AG09309 (cell line): ENCODE results near the gene LAMTOR1.

Experiments used
- DNase-seq: peaks from one replicate; pipeline ENCODE4 v3.0.0-alpha.2; 2010; ENCODE audit warnings: low read depth
- H3K4me3 ChIP-seq: 2 replicates; pipeline ENCODE4 v1.5.1; 2011; ENCODE audit warnings: mild to moderate bottlenecking, low read depth, low read length, moderate library complexity; ENCODE audit not compliant: control insufficient read depth
- CTCF ChIP-seq: IDR thresholded peaks from 2 replicates; pipeline ENCODE4 v1.5.1; 2011; ENCODE audit warnings: mild to moderate bottlenecking, low read depth, low read length, inconsistent platforms; ENCODE audit not compliant: insufficient read depth, control insufficient read depth; ENCODE audit errors: missing control alignments

LAMTOR1 gene

GRCh38 chr11:72072348-72072747 lies 30.7 kb downstream of the LAMTOR1 start:
- TF ChIP-seq CTCF: no peak
- H3K4me3 ChIP-seq: no peak overlapping the region
- DNase-seq: peak; percentile 17

GRCh38 chr11:72070491-72070890 lies 32.6 kb downstream of the LAMTOR1 start:
- no peak for TF ChIP-seq CTCF
- H3K4me3 ChIP-seq: no peak overlapping the region
- no peak for DNase-seq

GRCh38 chr11:72069787-72070251 lies 33.3 kb downstream of the LAMTOR1 start:
- no peak for TF ChIP-seq CTCF
- no peak overlapping the region for H3K4me3 ChIP-seq
- DNase-seq: peak; percentile 40

GRCh38 chr11:72069200-72069599 lies 33.9 kb downstream of the LAMTOR1 start:
- TF ChIP-seq CTCF: no peak
- no peak overlapping the region for H3K4me3 ChIP-seq
- DNase-seq: no peak

- H3K4me3 ChIP-seq: no peak overlapping the region
- TF ChIP-seq CTCF: no peak
- no peak for DNase-seq
Measured at GRCh38 chr11:72067676-72068075, 35.4 kb downstream of the LAMTOR1 start.

- TF ChIP-seq CTCF: no peak
- no peak overlapping the region for H3K4me3 ChIP-seq
- no peak for DNase-seq
Measured at GRCh38 chr11:72067266-72067665, 35.8 kb downstream of the LAMTOR1 start.

GRCh38 chr11:72066855-72067254 lies 36.2 kb downstream of the LAMTOR1 start:
- TF ChIP-seq CTCF: no peak
- no peak for DNase-seq
- no peak overlapping the region for H3K4me3 ChIP-seq
